Omental fat pad (tissue), 4 donors: ENCODE results near the gene LTBP3. TPM values are rescaled to one million over a fixed set of nuclear protein-coding genes. Genes with fewer than 3 reads are reported as not detected.

ENCODE experiments used
- ATAC-seq: fragments of 150-250 bp; one replicate; pipeline ENCODE4 v1.9.1; 2016; ENCODE audit warnings: mild to moderate bottlenecking, moderate library complexity; ENCODE audit not compliant: low FRiP score
- DNase-seq: peaks from one replicate; pipeline ENCODE4 v3.0.0-alpha.2; 2019; ENCODE audit warnings: low spot score
- CTCF ChIP-seq, 3 donors: fragments of 450-650 bp; IDR thresholded peaks; one replicate each; pipeline ENCODE4 v1.5.1; 2016 to 2017; ENCODE audit warnings: antibody characterized with exemption in 3 of 3, mild to moderate bottlenecking in 3 of 3, moderate library complexity in 2 of 3
- total RNA-seq, 4 donors: library from RNA; depleted of rRNA; stranded (reverse); fragments of >200 nt; gene quantifications; one replicate each; pipeline ENCODE4 v1.1.0, GENCODE V29; 2016

The LTBP3 gene
- total RNA-seq, 4 donors from 2014 or later: 67.3 to 84.8 (median 76.5) TPM

- TF ChIP-seq CTCF (IDR thresholded peaks at IDR 0.05): no peak
- ATAC-seq (no peak), DNase-seq (no peak)
Measured at GRCh38 chr11:65574811-65575567, 16.8 kb upstream of the LTBP3 start.

DNA sequence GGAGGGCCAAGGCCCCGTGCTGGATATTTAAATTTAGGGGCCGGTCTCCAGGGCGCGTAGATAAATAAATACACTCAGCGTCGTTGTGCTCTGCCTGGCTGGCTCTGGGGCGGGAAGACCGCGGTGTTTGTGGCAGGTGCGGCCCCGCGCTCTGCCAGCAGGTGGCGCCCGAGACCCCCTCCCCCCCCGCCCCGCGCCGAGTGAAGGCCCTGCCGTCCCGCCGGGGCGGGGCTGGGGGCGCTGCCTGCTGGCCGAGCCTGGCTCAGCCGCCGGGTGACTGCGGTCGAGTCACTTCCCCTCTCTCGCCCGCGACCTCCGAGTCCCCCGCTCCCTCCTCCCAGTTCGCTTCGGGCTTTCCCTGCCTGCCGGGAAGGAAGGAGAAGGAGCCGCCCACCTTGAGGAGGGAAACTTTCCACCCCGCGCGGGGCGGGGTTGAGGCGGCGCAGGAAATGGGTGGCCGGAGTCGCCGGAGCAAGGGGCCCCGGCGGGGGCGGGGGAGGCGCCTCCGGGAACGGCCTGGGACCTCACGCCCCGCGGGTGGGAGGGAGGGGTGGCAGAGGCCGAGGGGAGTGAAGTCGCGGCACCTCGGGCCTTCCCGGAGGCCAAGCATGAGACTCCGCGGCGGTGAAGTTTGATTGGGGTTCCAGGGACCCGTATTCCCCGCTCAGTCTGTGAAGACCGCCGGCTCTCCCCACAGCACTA, 16.1 kb upstream of the LTBP3 start:
- TF ChIP-seq CTCF (IDR thresholded peaks at IDR 0.05): peak in 2 of 3 donors; percentile 38 to 71
- ATAC-seq (peak; percentile 46), DNase-seq (no peak)

DNA sequence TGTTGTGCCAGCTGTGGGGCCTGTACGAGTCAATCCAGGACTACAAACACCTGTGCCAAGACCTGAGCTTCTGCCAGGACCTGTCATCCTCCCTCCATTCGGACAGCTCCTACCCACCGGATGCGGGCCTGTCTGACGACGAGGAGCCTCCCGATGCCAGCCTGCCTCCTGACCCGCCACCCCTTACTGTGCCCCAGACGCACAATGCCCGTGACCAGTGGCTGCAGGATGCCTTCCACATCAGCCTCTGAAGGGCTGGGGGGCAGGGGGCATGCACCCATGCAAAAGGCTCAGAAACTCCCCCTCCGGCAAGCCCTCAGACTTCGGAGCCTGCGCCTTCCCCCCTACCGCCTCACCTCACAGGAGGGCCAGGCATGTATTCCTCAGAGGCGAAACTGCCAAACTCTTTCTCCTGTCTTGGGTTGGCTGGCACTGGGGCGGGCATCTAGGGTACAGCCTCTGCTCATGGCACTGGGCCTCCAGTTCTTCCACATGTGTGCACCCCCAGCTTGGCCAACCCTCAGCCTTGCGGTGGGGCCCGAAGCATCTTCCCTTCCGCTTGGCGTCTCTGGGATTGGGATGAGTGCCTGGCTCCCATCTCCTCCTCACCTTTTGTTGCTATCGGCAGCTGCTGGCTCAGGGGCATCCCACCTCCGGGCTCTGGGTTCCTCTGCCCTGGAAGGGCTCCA, 15.4 kb upstream of the LTBP3 start:
- no peak for DNase-seq
- no peak for ATAC-seq

DNA sequence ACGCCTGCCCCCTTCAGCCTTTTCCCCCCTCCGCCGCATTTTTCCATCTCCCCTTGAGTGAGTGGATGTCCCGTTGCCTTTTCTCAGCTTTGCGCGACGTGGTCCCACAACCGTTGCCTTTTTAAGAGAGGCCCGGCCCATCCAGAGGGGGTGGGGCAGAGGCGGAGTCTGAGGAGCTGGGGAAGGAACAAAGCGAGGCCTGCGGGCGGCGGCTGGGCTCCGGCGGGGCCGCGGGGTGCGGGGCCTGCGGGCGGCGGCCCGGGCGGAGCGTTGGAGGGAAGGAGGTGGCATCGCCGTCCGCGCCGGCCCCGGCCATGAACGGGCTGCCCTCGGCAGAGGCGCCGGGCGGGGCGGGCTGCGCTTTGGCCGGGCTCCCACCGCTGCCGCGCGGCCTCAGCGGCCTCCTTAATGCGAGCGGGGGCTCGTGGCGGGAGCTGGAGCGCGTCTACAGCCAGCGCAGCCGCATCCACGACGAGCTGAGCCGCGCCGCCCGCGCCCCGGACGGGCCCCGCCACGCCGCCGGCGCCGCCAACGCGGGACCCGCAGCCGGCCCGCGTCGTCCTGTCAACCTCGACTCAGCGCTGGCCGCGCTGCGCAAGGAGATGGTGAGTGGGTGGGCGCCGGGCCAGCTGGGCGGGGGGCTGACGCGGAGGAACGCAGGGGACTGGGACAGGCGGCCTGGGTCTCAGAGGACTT, 14.3 kb upstream of the LTBP3 start, which contains the start of gene FAM89B:
Gene FAM89B, plus strand, starts transcription at position 183 of the 696 bp plus-strand sequence. Its CDS starts 132 bp downstream, at position 315.
- DNase-seq: peak; percentile 82
- ATAC-seq: peak; percentile 26
- TF ChIP-seq CTCF (IDR thresholded peaks at IDR 0.05): no peak

More for the DNA sequence above, 15.4 kb upstream of the LTBP3 start:
- no peak for TF ChIP-seq CTCF (IDR thresholded peaks at IDR 0.05)

DNA sequence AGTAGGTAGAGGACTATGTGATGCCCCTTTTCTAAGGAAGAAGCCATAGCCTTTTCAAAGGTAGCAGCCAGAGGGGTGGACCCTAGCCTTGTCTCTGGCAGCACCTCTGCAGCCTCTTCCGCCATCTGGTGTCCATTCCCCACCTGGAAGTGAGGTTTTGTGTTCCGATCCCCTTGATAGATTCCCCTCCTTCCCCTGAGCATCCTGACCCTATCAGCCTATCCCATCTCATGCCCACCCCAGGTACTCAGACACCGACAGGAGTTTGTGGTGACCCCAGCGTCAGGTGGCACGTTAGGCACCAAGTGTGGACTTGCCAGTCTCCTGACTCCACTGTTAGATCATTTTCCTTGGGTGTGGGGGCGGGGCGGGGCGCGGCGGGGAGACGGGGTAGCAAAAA, 13.8 kb upstream of the LTBP3 start:
- ATAC-seq: no peak
- no peak for DNase-seq
- TF ChIP-seq CTCF (IDR thresholded peaks at IDR 0.05): no peak

DNA sequence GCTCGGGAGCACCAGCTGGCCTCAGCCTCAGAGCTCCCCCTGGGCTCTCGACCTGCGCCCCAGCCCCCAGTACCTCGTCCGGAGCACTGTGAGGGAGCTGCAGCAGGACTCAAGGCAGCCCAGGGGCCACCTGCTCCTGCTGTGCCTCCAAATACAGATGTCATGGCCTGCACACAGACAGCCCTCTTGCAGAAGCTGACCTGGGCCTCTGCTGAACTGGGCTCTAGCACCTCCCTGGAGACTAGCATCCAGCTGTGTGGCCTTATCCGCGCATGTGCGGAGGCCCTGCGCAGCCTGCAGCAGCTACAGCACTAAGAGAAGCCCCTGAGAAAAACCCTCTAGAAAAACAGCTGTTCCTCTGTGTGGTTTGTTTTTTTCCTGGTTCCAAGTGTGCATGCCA, 13.3 kb upstream of the LTBP3 start:
- TF ChIP-seq CTCF (IDR thresholded peaks at IDR 0.05): no peak
- no peak for ATAC-seq
- DNase-seq: no peak
